ENCODE results near the gene SFSWAP.

Gene SFSWAP

GRCh38 chr12:131810726-131811125, 99.8 kb downstream of the SFSWAP start:
- H3K4me3 ChIP-seq (ENCODE audit: low read depth, low read length): no peak overlapping the region
- TF ChIP-seq, protein P1, sequence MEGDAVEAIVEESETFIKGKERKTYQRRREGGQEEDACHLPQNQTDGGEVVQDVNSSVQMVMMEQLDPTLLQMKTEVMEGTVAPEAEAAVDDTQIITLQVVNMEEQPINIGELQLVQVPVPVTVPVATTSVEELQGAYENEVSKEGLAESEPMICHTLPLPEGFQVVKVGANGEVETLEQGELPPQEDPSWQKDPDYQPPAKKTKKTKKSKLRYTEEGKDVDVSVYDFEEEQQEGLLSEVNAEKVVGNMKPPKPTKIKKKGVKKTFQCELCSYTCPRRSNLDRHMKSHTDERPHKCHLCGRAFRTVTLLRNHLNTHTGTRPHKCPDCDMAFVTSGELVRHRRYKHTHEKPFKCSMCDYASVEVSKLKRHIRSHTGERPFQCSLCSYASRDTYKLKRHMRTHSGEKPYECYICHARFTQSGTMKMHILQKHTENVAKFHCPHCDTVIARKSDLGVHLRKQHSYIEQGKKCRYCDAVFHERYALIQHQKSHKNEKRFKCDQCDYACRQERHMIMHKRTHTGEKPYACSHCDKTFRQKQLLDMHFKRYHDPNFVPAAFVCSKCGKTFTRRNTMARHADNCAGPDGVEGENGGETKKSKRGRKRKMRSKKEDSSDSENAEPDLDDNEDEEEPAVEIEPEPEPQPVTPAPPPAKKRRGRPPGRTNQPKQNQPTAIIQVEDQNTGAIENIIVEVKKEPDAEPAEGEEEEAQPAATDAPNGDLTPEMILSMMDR (IDR thresholded peaks at IDR 0.05; ENCODE audit: low read depth, low read length, missing control alignments): no peak
- no peak for DNase-seq (ENCODE audit: low read depth)

DNA sequence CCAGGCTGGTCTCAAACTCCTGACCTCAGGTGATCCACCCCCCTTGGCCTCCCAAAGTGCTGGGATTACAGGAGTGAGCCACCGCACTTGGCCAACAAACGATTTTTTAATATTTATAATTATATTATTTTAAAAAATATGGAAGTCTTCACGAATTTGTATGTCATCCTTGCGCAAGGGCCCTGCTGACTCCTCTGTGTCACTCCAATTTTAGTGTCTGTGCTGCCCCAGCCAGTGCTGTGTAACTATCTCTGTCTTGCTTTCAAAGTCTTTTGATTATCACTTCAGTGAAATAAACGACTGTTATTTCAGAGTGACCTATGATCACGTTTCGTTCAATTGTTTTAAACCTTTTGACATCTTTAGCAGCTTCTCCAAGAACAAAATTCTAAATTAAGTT, 104.2 kb downstream of the SFSWAP start:
- no peak overlapping the region for H3K4me3 ChIP-seq (ENCODE audit: low read depth, low read length)
- TF ChIP-seq, protein P1 (IDR thresholded peaks at IDR 0.05; ENCODE audit: low read depth, low read length, missing control alignments): no peak
- DNase-seq (ENCODE audit: low read depth): no peak

DNA sequence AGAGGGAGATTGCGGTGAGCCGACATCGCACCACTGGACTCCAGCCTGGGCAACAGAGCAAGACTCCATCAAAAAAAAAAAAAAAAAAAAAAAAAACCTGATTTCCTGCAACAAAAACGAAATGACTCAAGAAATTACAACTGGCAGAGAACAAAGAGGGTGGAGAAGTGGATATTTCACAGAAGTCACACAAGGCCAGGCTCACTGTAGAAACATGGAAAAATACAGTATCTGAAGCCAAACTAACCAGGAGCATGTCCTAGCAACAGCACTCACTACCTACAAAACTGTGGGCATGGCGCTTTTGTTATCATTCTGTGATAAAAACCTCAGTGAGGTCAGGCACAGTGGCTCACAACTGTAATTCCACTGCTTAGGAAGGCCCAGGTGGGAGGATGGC, 105.6 kb downstream of the SFSWAP start:
- DNase-seq (ENCODE audit: low read depth): no peak
- TF ChIP-seq, protein P1 (IDR thresholded peaks at IDR 0.05; ENCODE audit: low read depth, low read length, missing control alignments): no peak
- H3K4me3 ChIP-seq (ENCODE audit: low read depth, low read length): no peak overlapping the region

- no peak overlapping the region for H3K4me3 ChIP-seq (ENCODE audit: low read depth, low read length)
- no peak for DNase-seq (ENCODE audit: low read depth)
- TF ChIP-seq, protein P1 (IDR thresholded peaks at IDR 0.05; ENCODE audit: low read depth, low read length, missing control alignments): no peak
These were observed 106.4 kb downstream of the SFSWAP start for GRCh38 chr12:131817241-131817640.

GRCh38 chr12:131818821-131819585, 108.1 kb downstream of the SFSWAP start:
- no peak overlapping the region for H3K4me3 ChIP-seq (ENCODE audit: low read depth, low read length)
- DNase-seq (ENCODE audit: low read depth): no peak

DNA sequence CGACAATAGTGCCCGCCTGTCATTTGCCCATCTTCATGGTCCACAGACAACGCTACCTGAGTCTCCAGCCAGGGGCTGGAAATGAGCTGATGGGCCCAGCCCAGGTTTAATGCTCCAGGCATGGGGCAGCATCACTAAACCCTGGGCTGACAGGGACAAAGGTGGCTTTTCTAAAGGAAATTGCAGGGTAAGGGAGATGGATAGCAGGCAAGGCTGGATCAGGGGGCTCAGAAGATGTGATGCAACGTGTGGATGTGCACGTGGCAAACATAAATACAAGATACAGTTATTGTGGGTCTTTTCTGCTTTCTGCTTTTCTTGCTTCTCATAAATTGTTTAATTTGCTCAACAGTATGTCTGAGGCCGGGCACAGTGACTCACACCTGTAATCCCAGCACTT, 113.6 kb downstream of the SFSWAP start:
- TF ChIP-seq, protein P1 (IDR thresholded peaks at IDR 0.05; ENCODE audit: low read depth, low read length, missing control alignments): no peak
- DNase-seq (ENCODE audit: low read depth): no peak

More at GRCh38 chr12:131818821-131819585, 108.1 kb downstream of the SFSWAP start:
- TF ChIP-seq, protein P1 (IDR thresholded peaks at IDR 0.05; ENCODE audit: low read depth, low read length, missing control alignments): no peak

More for the DNA sequence above, 113.6 kb downstream of the SFSWAP start:
- H3K4me3 ChIP-seq (ENCODE audit: low read depth, low read length): no peak overlapping the region

All from GM12864 (cell line).